EL (cell line): ENCODE data around the gene SUB1.

Experiments
- DNase-seq: peaks from one replicate; pipeline ENCODE4 v3.0.0-alpha.2; 2016

Gene SUB1

GRCh38 chr5:32646061-32646969 is 61.0 kb downstream of the SUB1 start:
- DNase-seq: no peak

GRCh38 chr5:32651088-32651487 is 65.7 kb downstream of the SUB1 start:
- DNase-seq: no peak

- DNase-seq: no peak
Measured at GRCh38 chr5:32651638-32652037, 66.3 kb downstream of the SUB1 start.
